ENCODE data around the gene WASL.

Gene WASL

DNA sequence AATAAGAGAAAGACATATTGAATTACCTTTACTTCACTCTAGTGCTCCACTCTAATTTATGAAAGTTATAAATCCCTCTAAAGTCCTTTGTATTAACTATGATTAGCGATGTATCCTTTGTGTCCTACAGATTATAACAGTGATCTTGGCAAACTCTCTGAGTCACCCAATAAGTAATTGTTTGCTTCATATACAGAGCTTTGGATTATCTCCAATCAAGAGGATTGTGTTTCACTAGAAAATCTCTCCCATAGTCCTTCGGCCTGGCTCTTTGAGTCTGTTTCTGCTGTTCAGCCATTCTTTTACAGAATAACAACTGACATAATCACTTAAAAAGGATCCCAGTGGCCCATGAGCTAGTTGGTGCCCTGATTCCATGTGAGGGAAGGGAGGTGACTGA is 83.6 kb downstream of the WASL start:
- TF ChIP-seq, protein P1, sequence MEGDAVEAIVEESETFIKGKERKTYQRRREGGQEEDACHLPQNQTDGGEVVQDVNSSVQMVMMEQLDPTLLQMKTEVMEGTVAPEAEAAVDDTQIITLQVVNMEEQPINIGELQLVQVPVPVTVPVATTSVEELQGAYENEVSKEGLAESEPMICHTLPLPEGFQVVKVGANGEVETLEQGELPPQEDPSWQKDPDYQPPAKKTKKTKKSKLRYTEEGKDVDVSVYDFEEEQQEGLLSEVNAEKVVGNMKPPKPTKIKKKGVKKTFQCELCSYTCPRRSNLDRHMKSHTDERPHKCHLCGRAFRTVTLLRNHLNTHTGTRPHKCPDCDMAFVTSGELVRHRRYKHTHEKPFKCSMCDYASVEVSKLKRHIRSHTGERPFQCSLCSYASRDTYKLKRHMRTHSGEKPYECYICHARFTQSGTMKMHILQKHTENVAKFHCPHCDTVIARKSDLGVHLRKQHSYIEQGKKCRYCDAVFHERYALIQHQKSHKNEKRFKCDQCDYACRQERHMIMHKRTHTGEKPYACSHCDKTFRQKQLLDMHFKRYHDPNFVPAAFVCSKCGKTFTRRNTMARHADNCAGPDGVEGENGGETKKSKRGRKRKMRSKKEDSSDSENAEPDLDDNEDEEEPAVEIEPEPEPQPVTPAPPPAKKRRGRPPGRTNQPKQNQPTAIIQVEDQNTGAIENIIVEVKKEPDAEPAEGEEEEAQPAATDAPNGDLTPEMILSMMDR (conservative IDR thresholded peaks at IDR 0.05; ENCODE audit: low read depth, low read length): no peak
- peak; percentile 26 for DNase-seq (ENCODE audit: low read depth)
- H3K4me3 ChIP-seq (ENCODE audit: low read depth, low read length): no peak overlapping the region

DNA sequence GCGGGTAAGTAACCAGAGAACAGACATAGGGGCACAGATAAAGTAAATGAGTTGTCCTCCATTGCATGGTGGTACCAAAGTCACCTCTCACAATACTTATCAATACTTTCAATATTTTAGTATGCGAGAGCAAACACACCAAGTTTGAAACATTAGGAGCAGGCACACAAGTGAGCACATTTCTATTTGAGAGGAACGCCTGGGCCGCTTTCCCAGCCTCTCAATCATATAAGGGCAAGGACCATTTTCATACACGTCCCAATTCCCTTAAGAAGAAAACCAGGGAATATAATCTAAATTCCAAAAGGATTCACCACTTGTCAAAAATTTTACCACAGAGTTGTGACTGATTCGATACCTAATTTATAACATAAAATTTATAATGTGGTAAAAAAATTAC is 85.6 kb downstream of the WASL start:
- DNase-seq (ENCODE audit: low read depth): no peak
- TF ChIP-seq, protein P1 (conservative IDR thresholded peaks at IDR 0.05; ENCODE audit: low read depth, low read length): no peak
- H3K4me3 ChIP-seq (ENCODE audit: low read depth, low read length): no peak overlapping the region

DNA sequence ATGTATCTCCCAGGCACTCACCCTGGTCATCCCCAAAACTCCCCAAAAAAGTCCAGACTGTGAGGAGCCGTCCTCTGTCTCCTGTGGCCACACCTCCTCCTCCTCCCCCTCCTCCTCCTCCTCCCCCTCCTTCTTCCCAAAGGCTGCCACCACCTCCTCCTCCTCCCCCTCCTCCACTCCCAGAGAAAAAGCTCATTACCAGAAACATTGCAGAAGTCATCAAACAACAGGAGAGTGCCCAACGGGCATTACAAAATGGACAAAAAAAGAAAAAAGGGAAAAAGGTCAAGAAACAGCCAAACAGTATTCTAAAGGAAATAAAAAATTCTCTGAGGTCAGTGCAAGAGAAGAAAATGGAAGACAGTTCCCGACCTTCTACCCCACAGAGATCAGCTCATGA is 86.0 kb downstream of the WASL start:
- DNase-seq (ENCODE audit: low read depth): no peak
- TF ChIP-seq, protein P1 (conservative IDR thresholded peaks at IDR 0.05; ENCODE audit: low read depth, low read length): no peak

DNA sequence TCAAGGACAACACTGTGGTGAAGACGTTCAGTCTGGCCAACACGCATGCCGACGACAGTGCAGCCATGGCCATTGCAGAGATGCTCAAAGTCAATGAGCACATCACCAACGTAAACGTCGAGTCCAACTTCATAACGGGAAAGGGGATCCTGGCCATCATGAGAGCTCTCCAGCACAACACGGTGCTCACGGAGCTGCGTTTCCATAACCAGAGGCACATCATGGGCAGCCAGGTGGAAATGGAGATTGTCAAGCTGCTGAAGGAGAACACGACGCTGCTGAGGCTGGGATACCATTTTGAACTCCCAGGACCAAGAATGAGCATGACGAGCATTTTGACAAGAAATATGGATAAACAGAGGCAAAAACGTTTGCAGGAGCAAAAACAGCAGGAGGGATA is 86.5 kb downstream of the WASL start:
- no peak overlapping the region for H3K4me3 ChIP-seq (ENCODE audit: low read depth, low read length)
- DNase-seq (ENCODE audit: low read depth): no peak
- TF ChIP-seq, protein P1 (conservative IDR thresholded peaks at IDR 0.05; ENCODE audit: low read depth, low read length): no peak

More for the DNA sequence above, 86.0 kb downstream of the WASL start:
- no peak overlapping the region for H3K4me3 ChIP-seq (ENCODE audit: low read depth, low read length)

DNA sequence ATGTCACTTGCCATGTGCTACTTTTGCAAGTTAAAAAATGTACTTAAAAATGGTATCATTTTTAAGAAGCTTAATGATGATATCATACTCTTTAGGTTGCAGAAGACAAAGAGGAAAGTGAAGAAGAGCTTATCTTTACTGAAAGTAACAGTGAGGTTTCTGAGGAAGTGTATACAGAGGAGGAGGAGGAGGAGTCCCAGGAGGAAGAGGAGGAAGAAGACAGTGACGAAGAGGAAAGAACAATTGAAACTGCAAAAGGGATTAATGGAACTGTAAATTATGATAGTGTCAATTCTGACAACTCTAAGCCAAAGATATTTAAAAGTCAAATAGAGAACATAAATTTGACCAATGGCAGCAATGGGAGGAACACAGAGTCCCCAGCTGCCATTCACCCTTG is 87.0 kb downstream of the WASL start:
- TF ChIP-seq, protein P1 (conservative IDR thresholded peaks at IDR 0.05; ENCODE audit: low read depth, low read length): no peak
- DNase-seq (ENCODE audit: low read depth): no peak
- H3K4me3 ChIP-seq (ENCODE audit: low read depth, low read length): no peak overlapping the region

DNA sequence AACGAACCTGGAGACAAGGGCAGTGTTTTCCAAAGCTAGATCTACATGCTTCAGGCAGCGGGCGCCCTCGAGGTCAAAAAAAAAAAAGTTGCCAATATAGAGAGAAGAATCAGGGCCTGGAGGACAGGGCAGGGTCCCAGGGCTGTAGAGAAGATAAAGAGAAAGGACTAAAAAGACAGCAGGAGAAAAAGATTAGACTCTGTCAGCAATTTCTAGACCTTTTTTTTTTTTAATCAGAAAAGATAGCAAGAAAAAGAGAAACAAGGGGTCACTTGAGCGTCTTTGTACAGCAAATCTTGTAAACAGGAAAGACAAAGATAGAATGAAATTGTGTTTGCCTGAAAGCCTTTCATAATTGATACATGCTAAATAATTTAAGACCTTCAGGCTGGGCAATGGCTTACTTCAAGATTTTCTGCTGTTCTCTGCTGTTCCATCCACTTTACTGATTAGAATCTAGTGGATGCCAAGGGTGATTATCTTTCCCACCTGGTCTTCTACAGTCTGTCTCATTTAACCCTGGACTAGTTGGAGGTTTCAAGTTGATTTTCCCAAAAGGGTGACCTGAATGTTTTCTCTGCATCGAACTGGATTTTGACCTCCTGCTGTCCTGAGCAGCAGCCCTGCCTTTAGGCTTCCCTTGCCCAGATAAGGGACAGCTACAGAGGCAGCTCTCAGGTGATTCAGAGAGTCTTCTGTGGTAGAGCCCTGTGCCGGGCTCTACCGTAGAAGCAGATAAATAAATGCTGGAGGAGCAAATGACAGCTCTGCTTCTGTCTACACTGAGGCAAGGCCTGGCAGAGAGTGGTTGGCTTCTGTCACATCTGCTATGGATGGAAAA is 88.1 kb downstream of the WASL start:
- H3K4me3 ChIP-seq (ENCODE audit: low read depth, low read length): no peak overlapping the region
- TF ChIP-seq, protein P1 (conservative IDR thresholded peaks at IDR 0.05; ENCODE audit: low read depth, low read length): no peak
- no peak for DNase-seq (ENCODE audit: low read depth)

DNA sequence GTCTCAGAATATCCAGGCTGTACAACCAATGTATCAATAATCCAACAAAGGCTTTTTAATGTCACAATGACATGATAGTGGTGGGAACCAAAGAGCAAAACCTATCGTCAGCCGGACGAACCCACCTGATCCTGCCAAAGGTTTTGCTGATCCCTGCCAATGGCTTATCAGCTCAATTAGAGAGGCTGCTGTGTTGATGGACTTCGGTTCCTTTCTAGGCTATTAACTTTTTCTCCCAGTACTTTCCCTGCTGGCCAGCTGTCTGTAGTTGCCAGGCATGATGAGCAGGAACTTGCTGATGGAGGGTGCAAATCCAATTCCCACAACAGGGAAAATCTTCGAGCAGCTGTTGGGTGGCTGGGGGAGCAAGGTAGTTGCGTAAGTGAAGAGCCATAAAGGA is 90.8 kb downstream of the WASL start:
- H3K4me3 ChIP-seq (ENCODE audit: low read depth, low read length): no peak overlapping the region
- TF ChIP-seq, protein P1 (conservative IDR thresholded peaks at IDR 0.05; ENCODE audit: low read depth, low read length): no peak
- DNase-seq (ENCODE audit: low read depth): no peak
